T-helper 2 cell treated with Interferon-gamma antibody and Interleukin-4, amounts not matched to agents 5 μg/mL and 100 μg/mL, for 36 hours (primary cell): ENCODE results near the gene RESF1.
A peak's percentile ranks its signal among the peaks of the same experiment; 100 is the strongest.

Experiments
- DNase-seq: peaks from one replicate; pipeline ENCODE4 v3.0.0; 2021; ENCODE audit warnings: low spot score
- H3K27ac Mint-ChIP-seq: one replicate; pipeline ENCODE4 v1.8.0; 2021; ENCODE audit warnings: mild to moderate bottlenecking, mixed read lengths
- H3K27me3 Mint-ChIP-seq: one replicate; pipeline ENCODE4 v1.8.0; 2021; ENCODE audit warnings: low read depth, mixed read lengths
- H3K36me3 Mint-ChIP-seq: one replicate; pipeline ENCODE4 v1.8.0; 2021; ENCODE audit warnings: low read depth, mixed read lengths
- H3K4me1 Mint-ChIP-seq: one replicate; pipeline ENCODE4 v1.8.0; 2021; ENCODE audit warnings: low read depth, mixed read lengths
- H3K4me3 Mint-ChIP-seq: one replicate; pipeline ENCODE4 v1.8.0; 2022; ENCODE audit warnings: mild to moderate bottlenecking, moderate library complexity, mixed read lengths
- H3K9me3 Mint-ChIP-seq: one replicate; pipeline ENCODE4 v1.8.0; 2021; ENCODE audit warnings: mixed read lengths

RESF1 gene

GRCh38 chr12:31951008-31951407, 8.2 kb upstream of the RESF1 start:
- Mint-ChIP-seq H3K4me3 (no peak overlapping the region), H3K27ac (no peak overlapping the region), H3K27me3 (no peaks in the 10 kb centered on the region), H3K36me3 (peaks cover 41% of the 10 kb centered on the region), H3K9me3 (peaks cover 54% of the 10 kb centered on the region), H3K4me1 (peaks cover 24% of the 10 kb centered on the region)
- no peak for DNase-seq

GRCh38 chr12:31951939-31952338, 7.3 kb upstream of the RESF1 start:
- Mint-ChIP-seq H3K27me3 (no peaks in the 10 kb centered on the region), H3K9me3 (peaks cover 57% of the 10 kb centered on the region), H3K27ac (no peak overlapping the region), H3K4me1 (peaks cover 29% of the 10 kb centered on the region), H3K36me3 (peaks cover 46% of the 10 kb centered on the region), H3K4me3 (no peak overlapping the region)
- no peak for DNase-seq

DNA sequence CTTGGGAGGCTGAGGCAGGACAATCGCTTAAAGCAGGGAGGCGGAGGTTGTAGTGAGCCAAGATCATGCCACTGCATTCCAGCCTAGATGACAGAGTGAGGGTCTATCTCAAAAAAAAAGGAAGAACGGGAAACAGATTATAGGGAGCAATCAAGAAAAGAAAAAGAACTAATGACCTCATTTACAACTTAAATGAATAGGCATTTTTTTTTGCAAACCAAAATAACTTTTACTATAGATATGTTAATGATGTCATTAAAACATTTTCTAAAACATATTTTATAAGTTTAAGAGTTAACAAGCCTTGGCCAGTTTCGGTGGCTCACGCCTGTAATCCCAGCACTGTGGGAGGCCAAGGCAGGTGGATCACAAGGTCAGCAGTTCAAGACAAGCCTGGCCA, 6.8 kb upstream of the RESF1 start:
- peaks cover 57% of the 10 kb centered on the region for H3K9me3 Mint-ChIP-seq
- H3K27ac Mint-ChIP-seq = no peak overlapping the region
- no peak overlapping the region for H3K4me3 Mint-ChIP-seq
- H3K27me3 Mint-ChIP-seq = no peaks in the 10 kb centered on the region
- peaks cover 29% of the 10 kb centered on the region for H3K4me1 Mint-ChIP-seq
- no peak for DNase-seq
- peaks cover 47% of the 10 kb centered on the region for H3K36me3 Mint-ChIP-seq

GRCh38 chr12:31954925-31955858, 4.0 kb upstream of the RESF1 start:
- H3K36me3 Mint-ChIP-seq = peaks cover 42% of the 10 kb centered on the region
- H3K9me3 Mint-ChIP-seq = peaks cover 36% of the 10 kb centered on the region
- no peaks in the 10 kb centered on the region for H3K27me3 Mint-ChIP-seq
- peak overlapping the region; percentile 15 for H3K4me3 Mint-ChIP-seq
- H3K27ac Mint-ChIP-seq = peak overlapping the region; percentile 62
- peaks cover 39% of the 10 kb centered on the region for H3K4me1 Mint-ChIP-seq
- DNase-seq = no peak

- peaks cover 59% of the 10 kb centered on the region for H3K36me3 Mint-ChIP-seq
- peaks cover 20% of the 10 kb centered on the region for H3K9me3 Mint-ChIP-seq
- peak overlapping the region; percentile 91 for H3K27ac Mint-ChIP-seq
- no peak for DNase-seq
- peak overlapping the region; percentile 89 for H3K4me3 Mint-ChIP-seq
- H3K4me1 Mint-ChIP-seq = peaks cover 53% of the 10 kb centered on the region
- no peaks in the 10 kb centered on the region for H3K27me3 Mint-ChIP-seq
Observed at GRCh38 chr12:31958569-31959160, 550 bp upstream of the RESF1 start.

DNA sequence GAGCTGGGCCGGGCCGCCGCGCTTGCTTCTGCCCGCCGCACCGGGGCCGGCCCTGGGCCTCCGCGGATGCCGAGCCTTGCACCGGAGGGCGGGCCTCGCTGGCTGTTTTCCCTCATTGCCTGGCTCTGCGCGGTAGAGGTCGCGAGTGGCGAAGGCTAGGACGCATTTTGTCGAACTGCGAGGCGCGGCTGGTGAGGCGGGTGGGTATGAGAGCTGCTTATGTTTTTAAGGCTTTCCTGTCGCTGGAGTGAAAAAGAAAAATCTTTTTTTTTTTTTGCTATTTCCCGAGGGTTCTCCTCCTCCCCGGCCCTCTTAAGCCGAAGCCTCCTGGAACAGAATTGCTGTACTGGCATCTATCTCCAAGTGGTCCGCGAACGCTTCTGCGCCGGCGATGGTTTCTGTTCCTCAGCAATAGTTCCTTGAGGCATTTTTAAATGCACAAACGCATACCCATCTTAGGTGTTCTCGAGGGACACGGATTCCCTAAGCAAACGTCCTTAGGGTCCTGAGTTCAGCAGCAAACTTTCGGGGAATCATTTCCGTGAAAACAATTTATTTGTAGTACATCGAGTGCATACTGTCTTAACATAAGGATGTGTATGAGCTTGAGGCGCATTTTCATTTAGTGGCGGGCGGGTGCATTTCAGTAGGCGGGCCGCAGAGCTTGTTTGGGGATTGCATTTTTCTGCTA, 631 bp downstream of the RESF1 start:
- DNase-seq = peak; percentile 43
- H3K36me3 Mint-ChIP-seq = peaks cover 68% of the 10 kb centered on the region
- peak overlapping the region; percentile 89 for H3K4me3 Mint-ChIP-seq
- H3K4me1 Mint-ChIP-seq = peaks cover 58% of the 10 kb centered on the region
- H3K27ac Mint-ChIP-seq = peak overlapping the region; percentile 95
- peaks cover 32% of the 10 kb centered on the region for H3K9me3 Mint-ChIP-seq
- H3K27me3 Mint-ChIP-seq = no peaks in the 10 kb centered on the region

- Mint-ChIP-seq H3K27me3 (no peaks in the 10 kb centered on the region), H3K36me3 (peaks cover 73% of the 10 kb centered on the region), H3K4me3 (peak overlapping the region; percentile 89), H3K27ac (peak overlapping the region; percentile 95), H3K9me3 (peaks cover 30% of the 10 kb centered on the region), H3K4me1 (peaks cover 53% of the 10 kb centered on the region)
- no peak for DNase-seq
Observed at GRCh38 chr12:31961137-31961536, 1.9 kb downstream of the RESF1 start.

GRCh38 chr12:31962076-31962475, 2.9 kb downstream of the RESF1 start:
- peaks cover 78% of the 10 kb centered on the region for H3K36me3 Mint-ChIP-seq
- no peak overlapping the region for H3K27ac Mint-ChIP-seq
- H3K27me3 Mint-ChIP-seq = no peaks in the 10 kb centered on the region
- H3K4me1 Mint-ChIP-seq = peaks cover 58% of the 10 kb centered on the region
- peaks cover 32% of the 10 kb centered on the region for H3K9me3 Mint-ChIP-seq
- peak overlapping the region; percentile 89 for H3K4me3 Mint-ChIP-seq
- no peak for DNase-seq

DNA sequence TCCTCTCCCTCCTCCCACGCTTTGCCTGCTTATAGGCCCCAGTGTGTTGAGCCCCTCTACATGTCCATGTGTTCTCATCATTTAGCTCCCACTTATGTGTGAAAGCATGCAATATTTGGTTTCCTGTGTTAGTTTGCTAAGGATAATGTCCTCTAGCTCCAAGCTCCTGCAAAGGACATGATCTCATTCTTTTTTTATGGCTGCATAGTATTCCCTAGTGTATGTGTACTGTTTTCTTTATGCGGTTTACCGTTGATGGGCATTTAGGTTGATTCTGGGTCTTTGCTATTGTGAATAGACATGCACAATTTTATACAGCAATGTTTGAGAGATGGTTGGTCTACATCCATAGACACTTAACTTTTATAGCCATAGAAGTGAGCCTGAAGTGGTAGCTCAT, 5.1 kb downstream of the RESF1 start:
- no peak overlapping the region for H3K27ac Mint-ChIP-seq

GRCh38 chr12:31965090-31965489, 5.9 kb downstream of the RESF1 start:
- Mint-ChIP-seq H3K27ac (no peak overlapping the region), H3K9me3 (peaks cover 33% of the 10 kb centered on the region), H3K4me3 (peak overlapping the region; percentile 22), H3K27me3 (no peaks in the 10 kb centered on the region), H3K36me3 (peaks cover 95% of the 10 kb centered on the region), H3K4me1 (peaks cover 58% of the 10 kb centered on the region)
- no peak for DNase-seq

More for the DNA sequence above, 5.1 kb downstream of the RESF1 start:
- peaks cover 55% of the 10 kb centered on the region for H3K4me1 Mint-ChIP-seq
- H3K9me3 Mint-ChIP-seq = peaks cover 33% of the 10 kb centered on the region
- peak overlapping the region; percentile 22 for H3K4me3 Mint-ChIP-seq
- H3K36me3 Mint-ChIP-seq = peaks cover 90% of the 10 kb centered on the region
- no peak for DNase-seq
- H3K27me3 Mint-ChIP-seq = no peaks in the 10 kb centered on the region

DNA sequence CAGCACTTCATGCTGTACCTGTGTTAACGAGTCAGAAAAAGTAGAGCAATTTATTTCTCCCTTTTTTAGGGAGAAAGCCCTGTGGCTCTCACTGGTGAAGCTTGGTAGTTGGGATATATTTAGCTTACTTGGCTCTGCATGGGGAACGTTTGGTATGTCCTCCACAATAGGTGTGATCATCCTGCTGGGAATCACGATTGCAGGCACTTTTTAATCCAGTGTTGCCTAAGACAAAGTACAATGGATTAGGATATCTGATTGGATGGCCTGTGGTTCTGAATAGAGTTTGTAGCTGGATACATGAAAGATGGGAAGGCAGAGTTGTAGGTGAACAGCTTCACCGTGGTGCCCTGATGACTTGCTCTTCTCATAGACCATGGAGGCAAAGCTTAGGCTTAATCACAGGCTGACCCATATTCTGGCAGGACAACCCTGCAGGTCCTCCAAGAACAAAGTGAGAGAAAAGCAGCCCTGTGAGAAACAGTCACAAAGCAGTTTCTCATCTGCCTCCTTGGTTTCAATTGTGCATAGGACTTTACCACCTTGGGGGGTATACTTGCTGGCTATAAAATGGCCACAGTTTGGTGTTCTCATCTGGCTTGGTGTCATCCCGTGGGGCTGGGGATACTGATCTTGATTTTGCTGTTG, 7.5 kb downstream of the RESF1 start:
- Mint-ChIP-seq H3K36me3 (peaks cover 96% of the 10 kb centered on the region), H3K27me3 (no peaks in the 10 kb centered on the region), H3K27ac (peak overlapping the region; percentile 44), H3K4me3 (peak overlapping the region; percentile 35), H3K4me1 (peaks cover 50% of the 10 kb centered on the region), H3K9me3 (peaks cover 44% of the 10 kb centered on the region)
- no peak for DNase-seq

GRCh38 chr12:31967539-31967938, 8.3 kb downstream of the RESF1 start:
- peaks cover 97% of the 10 kb centered on the region for H3K36me3 Mint-ChIP-seq
- H3K4me3 Mint-ChIP-seq = peak overlapping the region; percentile 27
- H3K27me3 Mint-ChIP-seq = no peaks in the 10 kb centered on the region
- peaks cover 49% of the 10 kb centered on the region for H3K9me3 Mint-ChIP-seq
- peaks cover 43% of the 10 kb centered on the region for H3K4me1 Mint-ChIP-seq
- DNase-seq = no peak
- H3K27ac Mint-ChIP-seq = no peak overlapping the region

DNA sequence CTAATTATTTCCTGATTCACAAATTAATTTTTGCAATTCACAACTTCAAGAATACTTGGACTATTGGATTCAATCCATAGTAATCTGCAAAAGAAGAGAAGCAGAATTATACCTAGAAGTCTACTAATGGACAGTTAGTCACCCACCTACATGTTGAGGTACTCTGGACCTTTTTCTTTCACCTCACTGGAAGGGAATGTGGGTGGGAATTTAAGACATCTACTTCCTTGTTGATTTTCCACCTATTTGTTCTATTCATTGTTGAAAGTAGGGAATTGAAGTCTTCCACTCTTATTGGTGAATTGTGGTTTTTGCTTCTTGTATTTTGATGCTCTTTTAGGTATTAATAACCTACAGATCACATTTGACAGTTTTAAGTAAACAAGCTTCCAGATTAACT, 11.0 kb downstream of the RESF1 start:
- H3K36me3 Mint-ChIP-seq = peaks cover 97% of the 10 kb centered on the region
- DNase-seq = no peak
- no peak overlapping the region for H3K4me3 Mint-ChIP-seq
- H3K27me3 Mint-ChIP-seq = no peaks in the 10 kb centered on the region
- peaks cover 54% of the 10 kb centered on the region for H3K9me3 Mint-ChIP-seq
- peaks cover 28% of the 10 kb centered on the region for H3K4me1 Mint-ChIP-seq
- no peak overlapping the region for H3K27ac Mint-ChIP-seq
